HEK293T (cell line): ENCODE data around the gene ADAMTS12.

Experiments
- ELF4 ChIP-seq: fragments of 450-650 bp; IDR thresholded peaks from 2 replicates; pipeline ENCODE4 v1.6.1; 2017; ENCODE audit warnings: antibody characterized with exemption
- L3MBTL2 ChIP-seq: fragments of 450-650 bp; conservative IDR thresholded peaks from 2 replicates; pipeline ENCODE4 v1.6.1; 2016; ENCODE audit warnings: mild to moderate bottlenecking
- LEF1 ChIP-seq: fragments of 450-650 bp; IDR thresholded peaks from 2 replicates; pipeline ENCODE4 v1.6.1; 2017; ENCODE audit warnings: mild to moderate bottlenecking, borderline replicate concordance
- NFRKB ChIP-seq: fragments of 450-650 bp; IDR thresholded peaks from 2 replicates; pipeline ENCODE4 v1.6.1; 2016; ENCODE audit warnings: mild to moderate bottlenecking, moderate library complexity
- SP1 ChIP-seq: fragments of 450-650 bp; IDR thresholded peaks from 2 replicates; pipeline ENCODE4 v1.6.1; 2017
- SUZ12 ChIP-seq: fragments of 450-650 bp; IDR thresholded peaks from 2 replicates; pipeline ENCODE4 v1.6.1; 2016; ENCODE audit warnings: mild to moderate bottlenecking

DNA sequence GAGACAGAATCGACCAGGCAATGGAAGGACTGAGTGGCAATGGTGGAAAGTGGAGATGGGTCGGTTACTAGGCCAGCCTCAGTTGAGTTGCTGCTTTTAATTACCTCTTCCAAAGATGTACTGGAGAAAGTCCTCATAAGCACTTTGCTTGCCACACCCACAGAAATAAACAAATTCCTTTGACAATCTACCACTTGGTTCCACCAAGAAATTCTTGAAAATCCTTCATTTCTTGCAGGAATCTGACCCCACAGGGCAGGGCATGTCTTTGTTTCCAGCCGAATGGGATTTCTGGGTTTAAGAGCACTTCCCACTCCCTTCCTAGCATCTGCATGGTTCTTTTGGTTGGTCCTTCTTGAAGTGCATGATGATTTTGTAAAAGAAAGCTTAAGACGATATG lies 54.5 kb downstream of the ADAMTS12 start:
- TF ChIP-seq SP1 (no peak), L3MBTL2 (no peak), ELF4 (no peak), LEF1 (no peak), NFRKB (no peak), SUZ12 (no peak)
